Activated CD4-positive, alpha-beta T cell treated with anti-CD3 and anti-CD28 coated beads, Interleukin-2, amount 50 U/mL, for 4 hours (primary cell): ENCODE results near the gene NR2F6.

Source experiments
- DNase-seq, 2 experiments: peaks; one replicate each; pipeline ENCODE4 v3.0.0-alpha.2; 2020

NR2F6 gene

DNA sequence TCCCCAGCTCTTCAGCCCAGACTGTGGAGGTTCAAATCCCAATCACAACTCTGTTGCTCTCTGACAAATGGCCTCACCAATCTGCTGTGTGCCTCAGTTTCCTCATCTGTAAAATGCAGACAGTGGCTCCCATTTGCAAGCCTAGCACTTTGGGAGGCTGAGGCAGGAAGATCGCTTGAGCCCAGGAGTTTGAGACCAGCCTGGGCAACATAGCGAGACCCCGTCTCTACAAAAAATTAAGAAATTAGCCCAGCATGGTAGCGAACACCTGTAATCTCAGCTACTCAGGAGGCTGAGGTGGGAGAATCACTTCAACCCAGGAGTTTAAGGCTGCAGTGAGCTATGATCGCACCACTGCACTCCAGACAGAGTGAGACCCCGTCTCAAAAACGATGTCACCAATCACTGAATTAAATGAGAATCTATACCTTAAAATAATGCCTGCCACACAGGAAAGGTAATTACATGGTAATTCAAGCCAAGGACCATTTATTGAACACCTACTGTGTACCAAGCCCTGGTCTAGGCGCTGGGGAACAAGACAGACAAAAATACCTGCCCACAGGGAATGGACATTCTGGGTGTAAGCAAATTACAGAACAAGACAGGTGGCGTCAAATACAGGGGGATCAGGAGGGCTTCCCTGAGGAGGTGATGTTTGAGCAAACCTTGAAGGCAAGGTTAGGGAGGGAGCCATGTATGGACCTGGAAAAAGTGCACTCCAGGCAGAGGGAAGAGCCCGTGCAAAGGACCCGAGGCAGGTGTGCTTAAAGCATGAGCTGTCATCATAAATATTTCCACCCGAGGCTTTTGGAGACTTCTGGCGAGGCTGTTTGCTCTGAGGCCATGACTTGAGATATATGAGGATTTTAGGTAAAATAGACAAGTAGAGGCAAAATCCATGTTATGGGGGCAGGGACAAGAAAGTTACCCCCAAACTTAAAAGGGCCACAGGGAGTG, 7.7 kb downstream of the NR2F6 start:
- DNase-seq = no peak

DNA sequence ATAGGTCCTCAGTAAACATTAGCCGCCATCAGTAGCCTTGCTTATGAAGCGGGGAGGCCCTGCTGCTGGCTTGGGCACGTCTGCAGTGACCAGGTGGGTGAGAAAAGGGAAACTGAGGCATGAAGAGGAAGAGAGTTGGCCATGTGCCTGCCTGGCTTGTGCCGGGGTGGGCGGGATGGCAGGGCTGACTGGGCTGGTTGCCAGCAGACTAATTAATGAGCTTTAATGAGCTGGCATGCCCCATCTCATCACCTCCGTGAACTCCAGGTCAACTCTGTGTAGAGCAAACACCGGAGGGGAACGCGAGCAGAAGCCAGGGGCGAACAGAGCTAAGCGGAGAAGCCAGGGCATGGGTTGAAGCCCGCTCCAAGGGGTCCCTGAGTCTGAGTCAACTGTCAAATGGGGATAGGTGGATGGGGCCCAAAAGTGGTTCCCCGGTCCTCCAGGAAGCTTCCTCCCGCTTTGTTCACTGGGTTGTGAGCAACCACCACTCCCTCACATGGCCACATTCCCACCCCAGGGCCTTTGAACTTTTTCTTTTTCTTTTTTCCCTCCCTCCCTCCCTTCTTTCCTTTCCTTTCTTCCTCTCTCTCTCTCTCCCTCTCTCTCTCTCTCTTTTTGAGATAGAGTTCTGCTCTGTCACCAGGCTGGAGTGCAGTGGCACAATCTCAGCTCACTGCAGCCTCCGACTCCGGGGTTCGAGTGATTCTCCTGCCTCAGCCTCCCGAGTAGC, 8.7 kb downstream of the NR2F6 start:
- no peak for DNase-seq

DNA sequence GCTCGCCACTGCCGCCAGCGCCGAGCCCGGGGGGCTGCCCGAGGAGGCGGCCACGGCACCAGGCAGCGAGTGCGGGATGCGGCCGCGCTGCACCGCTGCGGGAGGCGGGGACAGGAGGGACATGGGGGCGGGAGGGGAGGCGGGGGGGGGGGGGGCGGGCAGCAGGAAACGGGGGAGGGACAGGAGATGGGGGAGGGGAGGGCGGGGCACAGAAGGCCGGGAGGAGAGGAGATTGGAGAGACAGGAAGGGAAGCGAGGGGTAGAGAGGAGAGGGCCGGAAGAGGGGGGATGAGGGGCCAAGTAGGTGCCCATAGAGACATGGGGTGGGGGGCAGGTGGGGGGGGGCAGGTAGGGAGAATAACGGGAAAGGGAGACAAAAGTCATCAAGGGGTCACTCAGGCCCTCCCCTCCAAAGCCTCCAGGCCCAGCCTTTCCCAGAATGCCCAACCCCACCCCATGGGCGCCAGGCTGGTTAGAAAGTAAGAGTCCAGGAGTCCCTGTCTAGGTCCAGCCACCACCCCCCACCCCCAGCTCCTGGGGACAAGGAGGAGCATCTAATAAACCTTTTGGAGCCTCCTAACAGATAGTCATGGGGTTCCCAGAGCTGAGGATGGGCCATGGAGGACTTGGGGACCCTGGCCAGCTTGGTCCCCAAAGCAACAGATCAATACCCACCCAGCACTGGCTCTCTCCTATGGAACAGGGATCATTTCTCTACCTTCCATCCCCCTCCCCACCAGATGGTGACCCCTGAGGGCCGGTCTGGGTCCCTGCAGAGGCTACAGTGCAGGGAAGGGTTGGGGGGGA, 9.5 kb downstream of the NR2F6 start:
- peak in 1 of 2 experiments; percentile 24 for DNase-seq

- DNase-seq = peak; percentile 70 to 74
These were observed 10.3 kb downstream of the NR2F6 start for GRCh38 chr19:17235300-17235970.

DNA sequence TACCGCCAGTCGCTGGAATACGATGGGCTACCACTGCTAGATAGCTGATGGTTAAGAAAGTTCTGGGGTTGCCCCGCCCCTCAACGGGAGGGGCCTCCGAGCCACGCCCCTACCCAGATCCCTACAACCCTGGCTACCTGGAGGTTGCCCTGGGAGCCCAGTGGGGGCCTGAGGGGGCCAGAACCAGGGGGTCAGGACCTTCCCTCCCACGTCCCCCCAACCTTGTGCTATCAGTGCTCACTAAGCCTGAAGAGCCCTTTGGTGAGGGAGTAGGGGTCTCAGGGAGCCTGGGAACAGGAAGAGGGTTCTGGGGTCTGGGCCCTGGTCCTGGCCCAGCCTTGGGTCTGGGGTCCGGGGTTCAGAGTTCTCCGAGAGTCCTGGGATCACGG, 10.8 kb downstream of the NR2F6 start:
- DNase-seq = peak; percentile 58 to 59

DNA sequence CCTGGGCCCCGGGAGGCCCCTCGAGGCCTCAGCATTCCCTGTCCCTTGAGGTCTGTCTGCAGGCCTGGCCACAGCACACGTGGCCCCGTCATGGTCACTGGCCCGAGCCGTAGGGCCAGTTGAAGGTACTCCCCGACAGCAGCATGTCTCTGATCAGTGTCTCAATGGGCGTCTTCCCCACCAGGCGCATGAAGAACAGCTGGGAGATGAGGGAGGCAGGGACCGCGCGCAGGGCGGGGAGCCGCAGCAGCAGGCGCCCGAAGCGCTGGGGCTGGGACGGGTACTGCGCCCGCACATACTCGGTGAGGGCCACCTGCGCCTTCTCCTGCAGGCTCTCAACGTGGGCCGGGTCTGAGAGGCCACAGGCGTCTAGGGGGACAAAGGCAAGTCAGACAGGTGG, 13.5 kb downstream of the NR2F6 start:
- no peak for DNase-seq

DNA sequence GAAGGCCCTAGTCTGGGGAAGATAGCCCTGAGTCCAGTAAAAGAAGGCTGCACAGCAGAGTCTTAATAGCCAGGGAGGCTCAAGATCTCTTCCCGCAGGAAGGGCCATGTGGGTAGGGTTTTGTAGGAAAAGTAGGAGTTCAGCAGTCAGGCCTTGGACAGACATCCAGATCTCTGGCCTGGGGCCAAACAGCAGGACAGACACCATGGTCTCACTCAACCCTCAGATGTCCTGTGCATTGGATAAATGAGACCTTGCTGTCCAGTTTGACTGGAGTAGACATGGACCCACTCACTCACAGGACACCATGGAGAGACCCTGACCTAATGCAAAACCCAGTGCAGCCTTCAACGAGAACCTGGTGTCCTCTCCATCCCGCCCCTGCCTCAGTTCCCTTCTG, 15.8 kb downstream of the NR2F6 start:
- DNase-seq = no peak

DNA sequence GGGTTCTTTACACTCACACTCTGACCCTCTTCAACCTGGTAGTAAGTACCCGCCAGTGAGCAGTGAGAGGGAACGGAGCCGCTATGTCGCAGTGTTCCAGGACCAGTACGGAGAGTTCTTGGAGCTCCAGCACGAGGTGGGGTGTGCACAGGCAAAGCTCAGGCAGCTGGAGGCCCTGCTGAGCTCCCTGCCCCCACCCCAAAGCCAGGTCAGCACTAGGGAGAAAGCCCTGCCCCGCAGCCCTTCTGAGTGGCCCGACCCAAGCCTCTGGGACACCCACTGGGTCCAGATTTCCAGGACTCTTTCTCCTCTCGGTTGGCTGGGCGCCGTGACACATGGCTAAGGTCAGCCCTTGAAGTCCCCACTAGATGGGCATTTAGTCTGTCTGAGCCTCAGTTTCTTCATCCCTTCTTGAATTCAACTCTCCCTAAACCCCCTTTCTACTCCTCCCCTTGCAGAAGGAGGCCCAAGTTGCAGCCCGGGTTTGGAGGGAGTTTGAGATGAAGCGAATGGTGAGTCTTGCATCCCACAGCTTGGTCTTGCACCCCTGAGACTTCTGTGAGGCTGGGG, 17.8 kb downstream of the NR2F6 start:
- no peak for DNase-seq

DNA sequence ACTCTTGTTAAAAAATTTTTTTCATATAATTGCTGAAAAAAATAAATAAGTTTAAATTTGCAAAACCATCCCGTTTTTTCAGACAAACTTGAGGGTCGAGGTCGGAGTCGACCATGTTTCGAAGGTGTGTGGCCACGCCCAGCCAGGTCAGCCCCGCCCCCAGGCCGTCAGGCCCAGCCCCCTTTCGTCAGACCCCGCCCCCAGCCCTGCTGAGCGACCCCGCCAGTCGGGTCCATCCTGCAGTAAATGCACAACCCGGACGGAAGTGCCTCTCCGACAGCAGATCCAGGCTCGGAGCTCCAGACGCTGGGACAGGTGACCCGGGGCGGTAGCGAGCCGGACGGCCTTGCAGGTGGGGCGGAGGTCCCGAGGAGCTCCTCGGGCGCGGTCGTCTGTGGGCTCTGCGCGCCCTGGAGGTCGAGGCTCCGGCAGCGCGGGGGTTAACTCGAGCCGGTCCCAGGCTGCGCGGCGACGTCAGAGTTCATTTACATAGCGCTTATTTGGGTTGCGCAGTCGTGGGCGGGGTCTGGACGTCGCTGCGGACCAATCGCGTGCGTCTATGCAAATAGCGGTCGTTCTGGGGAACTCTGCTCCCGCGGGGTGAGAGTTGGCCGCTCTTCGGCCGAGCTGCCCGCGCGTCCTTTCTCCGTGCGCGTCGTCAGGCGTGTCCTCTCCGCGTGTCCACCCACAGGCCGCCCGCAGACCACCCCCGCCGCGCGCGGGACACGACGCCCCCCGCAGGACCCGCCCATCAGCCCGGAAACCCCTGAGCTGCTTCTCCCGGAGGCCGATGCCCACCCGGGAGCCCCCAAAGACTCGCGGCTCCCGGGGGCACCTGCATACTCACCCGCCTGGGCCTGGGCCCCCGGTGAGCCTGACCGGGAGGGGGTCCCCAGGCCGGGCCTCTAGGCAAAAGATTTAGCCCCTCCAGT, 19.5 kb downstream of the NR2F6 start, which contains the start of gene OCEL1:
Gene OCEL1, plus strand, starts transcription at position 225 of the 932 bp plus-strand sequence. Its CDS starts 22 bp downstream, at position 247.
- peak; percentile 96 for DNase-seq

DNA sequence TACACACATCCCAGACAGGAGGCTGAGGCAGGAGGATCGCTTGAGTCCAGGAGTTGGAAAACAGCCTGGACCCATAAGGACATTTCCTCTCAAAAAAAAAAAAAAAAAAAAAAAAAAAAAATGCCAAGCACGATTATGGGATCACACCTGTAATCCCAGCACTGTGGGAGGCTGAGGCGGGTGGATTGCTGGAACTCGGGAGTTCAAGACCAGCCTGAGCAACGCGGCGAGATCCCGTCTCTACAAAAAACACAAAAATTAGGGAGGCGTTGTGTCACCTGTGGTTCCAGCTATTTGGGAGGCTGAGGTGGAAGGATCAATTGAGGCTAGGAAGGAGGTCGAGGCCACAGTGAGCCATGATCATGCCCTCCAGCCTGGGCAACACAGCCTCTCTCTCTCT, 20.7 kb downstream of the NR2F6 start:
- DNase-seq = no peak

- peak; percentile 30 to 32 for DNase-seq
These were observed 25.4 kb downstream of the NR2F6 start for GRCh38 chr19:17220207-17220758.

GRCh38 chr19:17219286-17219685, 26.4 kb downstream of the NR2F6 start:
- DNase-seq = no peak

GRCh38 chr19:17216058-17216670, 29.6 kb downstream of the NR2F6 start:
- no peak for DNase-seq

DNA sequence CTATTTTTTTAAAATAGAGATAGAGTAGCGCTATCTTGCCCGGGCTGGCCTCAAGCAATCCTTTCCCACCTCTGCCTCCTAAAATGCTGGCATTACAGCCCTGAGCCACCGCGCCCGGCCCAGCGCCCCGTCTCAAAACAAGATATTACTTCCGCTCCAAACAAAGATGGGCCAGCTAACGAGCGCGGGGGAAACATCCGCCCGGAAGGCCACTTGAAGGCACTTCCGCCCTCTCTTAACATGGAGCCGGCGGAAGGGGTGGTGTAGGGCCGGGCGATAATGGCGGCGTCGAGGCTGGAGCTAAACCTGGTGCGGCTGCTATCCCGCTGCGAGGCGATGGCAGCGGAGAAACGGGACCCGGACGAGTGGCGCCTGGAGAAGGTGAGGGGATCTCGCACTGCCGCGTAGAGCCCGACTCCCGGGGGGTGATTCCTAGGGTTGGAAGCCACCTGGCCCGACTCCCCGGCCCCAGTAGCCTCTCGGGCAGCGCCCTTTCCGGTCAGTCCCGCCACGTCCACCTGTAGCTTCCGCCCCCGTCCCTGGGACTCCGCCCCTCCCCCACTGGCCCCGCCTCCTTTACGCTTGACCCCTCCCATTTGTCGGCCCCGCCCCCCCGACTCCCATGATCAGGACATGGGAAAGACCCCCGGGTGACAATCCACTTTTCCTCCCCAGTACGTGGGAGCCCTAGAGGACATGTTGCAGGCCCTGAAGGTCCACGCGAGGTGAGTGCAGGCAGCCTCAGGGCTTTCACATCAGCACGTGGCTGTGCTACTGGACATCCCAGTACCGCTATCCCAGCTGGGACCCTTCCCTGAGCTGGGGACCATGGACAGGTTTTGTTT, 30.4 kb downstream of the NR2F6 start, which contains the start of gene USE1:
Gene USE1, plus strand, starts transcription at position 231 of the 845 bp plus-strand sequence. Its CDS starts 49 bp downstream, at position 280.
- peak; percentile 81 to 84 for DNase-seq

DNA sequence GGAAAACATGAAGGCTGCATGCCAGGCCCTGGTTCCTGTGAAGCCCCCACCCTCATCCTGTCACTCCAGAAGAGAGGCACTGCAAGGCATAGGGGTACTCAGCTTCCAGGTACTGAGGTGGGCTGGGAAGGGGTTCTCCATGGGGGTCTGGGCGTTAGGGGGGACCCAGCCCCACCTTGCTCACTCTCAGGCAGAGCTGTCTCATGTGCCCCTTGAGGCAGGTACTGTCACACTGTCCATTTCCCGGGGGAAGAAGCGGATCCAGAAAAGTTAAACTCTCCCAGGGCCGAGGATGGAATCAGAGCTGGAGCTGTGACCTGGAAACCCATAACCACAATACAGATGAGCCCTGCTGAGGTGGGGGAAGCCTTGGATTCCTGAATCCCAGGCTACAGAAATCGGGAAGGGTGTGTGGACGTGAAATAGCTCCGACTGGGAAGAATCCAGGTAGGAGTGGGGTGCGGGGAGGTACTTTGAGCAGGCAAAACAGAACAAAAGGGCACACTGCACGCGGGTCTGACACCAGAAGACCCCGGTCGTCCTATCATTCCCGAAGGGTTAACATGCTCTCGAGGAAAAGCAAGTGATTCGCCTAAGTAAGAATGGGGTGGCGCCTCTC, 31.1 kb downstream of the NR2F6 start:
- no peak for DNase-seq

DNA sequence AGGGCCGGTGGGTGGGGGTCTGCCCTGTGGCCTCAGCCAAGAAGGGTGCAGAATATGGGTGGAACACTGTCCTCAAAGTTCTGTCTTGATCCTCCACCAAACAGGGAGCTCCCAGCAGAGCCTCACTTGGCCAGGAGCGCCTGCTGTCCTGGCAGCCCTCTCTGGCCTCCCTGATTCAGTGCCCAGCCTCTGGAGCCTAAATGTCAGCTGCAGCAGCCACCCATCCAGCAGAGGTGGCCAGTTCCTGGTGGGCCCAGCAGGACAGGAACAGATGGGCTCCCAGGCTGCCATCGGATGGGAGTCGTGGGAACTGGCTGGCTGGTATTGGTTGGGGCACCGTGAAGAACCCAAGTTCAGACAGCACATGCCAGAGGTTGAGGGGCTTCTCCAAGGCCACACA, 32.4 kb downstream of the NR2F6 start:
- no peak for DNase-seq

GRCh38 chr19:17211547-17212446, 33.9 kb downstream of the NR2F6 start:
- no peak for DNase-seq
